ENCODE data around the gene ACBD6.

ACBD6 gene

GRCh38 chr1:180376800-180377199 is 125.6 kb downstream of the ACBD6 start:
- Histone ChIP-seq H3K36me3 (ENCODE audit: insufficient read depth, low read length) (peaks cover 14% of the 10 kb centered on the region; the same call in 1 of the 2 replicates), H3K27me3 (ENCODE audit: insufficient read depth, low read length, poor library complexity, severe bottlenecking) (no peaks in the 10 kb centered on the region), H3F3A (ENCODE audit: low read depth) (no peaks in the 10 kb centered on the region), H3K9me3 (ENCODE audit: insufficient read depth, low read depth, low read length) (peaks cover 29% of the 10 kb centered on the region), H3K79me2 (ENCODE audit: insufficient read depth, low read length) (peaks cover 74% of the 10 kb centered on the region), H3K9ac (ENCODE audit: low read depth, low read length, poor library complexity, severe bottlenecking) (no peak overlapping the region), H3K4me2 (ENCODE audit: low read depth, low read length, poor library complexity, severe bottlenecking) (no peak overlapping the region), H3K4me3 (ENCODE audit: low read length, poor library complexity, severe bottlenecking) (no peak overlapping the region), H3K9me2 (replicated peaks; ENCODE audit: low read depth, low read length) (no peaks in the 10 kb centered on the region), H3K4me1 (ENCODE audit: insufficient read depth, low read length, poor library complexity, severe bottlenecking) (no peaks in the 10 kb centered on the region), H4K20me1 (ENCODE audit: insufficient read depth, low read length, poor library complexity, severe bottlenecking) (no peaks in the 10 kb centered on the region), H2AFZ (ENCODE audit: low read length) (no peak overlapping the region)
- TF ChIP-seq EZH2phosphoT487 (IDR thresholded peaks at IDR 0.05; ENCODE audit: borderline replicate concordance) (no peak), CTCF (conservative IDR thresholded peaks at IDR 0.05; ENCODE audit: low read length) (no peak)

- Histone ChIP-seq H3K9ac (ENCODE audit: low read depth, low read length, poor library complexity, severe bottlenecking) (no peak overlapping the region), H3K4me1 (ENCODE audit: insufficient read depth, low read length, poor library complexity, severe bottlenecking) (no peaks in the 10 kb centered on the region), H3K4me2 (ENCODE audit: low read depth, low read length, poor library complexity, severe bottlenecking) (no peak overlapping the region), H3K79me2 (ENCODE audit: insufficient read depth, low read length) (peaks cover 69% of the 10 kb centered on the region), H3K9me3 (ENCODE audit: insufficient read depth, low read depth, low read length) (peaks cover 26% of the 10 kb centered on the region), H3K27me3 (ENCODE audit: insufficient read depth, low read length, poor library complexity, severe bottlenecking) (no peaks in the 10 kb centered on the region), H2AFZ (ENCODE audit: low read length) (no peak overlapping the region), H3K36me3 (ENCODE audit: insufficient read depth, low read length) (peaks cover 14% of the 10 kb centered on the region; the same call in 1 of the 2 replicates), H3K9me2 (replicated peaks; ENCODE audit: low read depth, low read length) (no peaks in the 10 kb centered on the region), H4K20me1 (ENCODE audit: insufficient read depth, low read length, poor library complexity, severe bottlenecking) (no peaks in the 10 kb centered on the region), H3K4me3 (ENCODE audit: low read length, poor library complexity, severe bottlenecking) (no peak overlapping the region), H3F3A (ENCODE audit: low read depth) (no peaks in the 10 kb centered on the region)
- TF ChIP-seq EZH2phosphoT487 (IDR thresholded peaks at IDR 0.05; ENCODE audit: borderline replicate concordance): no peak
- TF ChIP-seq CTCF (conservative IDR thresholded peaks at IDR 0.05; ENCODE audit: low read length): no peak
Measured at GRCh38 chr1:180376253-180376652, 126.1 kb downstream of the ACBD6 start.

- H2AFZ ChIP-seq (ENCODE audit: low read length): no peak overlapping the region
- H3K4me1 ChIP-seq (ENCODE audit: insufficient read depth, low read length, poor library complexity, severe bottlenecking): peaks cover 7% of the 10 kb centered on the region
- no peaks in the 10 kb centered on the region for H3K9me2 ChIP-seq (replicated peaks; ENCODE audit: low read depth, low read length)
- H3K9me3 ChIP-seq (ENCODE audit: insufficient read depth, low read depth, low read length): peaks cover 6% of the 10 kb centered on the region; the same call in 1 of the 2 replicates
- H3F3A ChIP-seq (ENCODE audit: low read depth): no peaks in the 10 kb centered on the region
- peaks cover 35% of the 10 kb centered on the region for H3K79me2 ChIP-seq (ENCODE audit: insufficient read depth, low read length)
- TF ChIP-seq EZH2phosphoT487 (IDR thresholded peaks at IDR 0.05; ENCODE audit: borderline replicate concordance) (no peak), CTCF (conservative IDR thresholded peaks at IDR 0.05; ENCODE audit: low read length) (no peak)
- no peaks in the 10 kb centered on the region for H3K27me3 ChIP-seq (ENCODE audit: insufficient read depth, low read length, poor library complexity, severe bottlenecking)
- H3K4me3 ChIP-seq (ENCODE audit: low read length, poor library complexity, severe bottlenecking): no peak overlapping the region
- no peaks in the 10 kb centered on the region for H4K20me1 ChIP-seq (ENCODE audit: insufficient read depth, low read length, poor library complexity, severe bottlenecking)
- no peak overlapping the region for H3K4me2 ChIP-seq (ENCODE audit: low read depth, low read length, poor library complexity, severe bottlenecking)
- H3K9ac ChIP-seq (ENCODE audit: low read depth, low read length, poor library complexity, severe bottlenecking): no peak overlapping the region
- H3K36me3 ChIP-seq (ENCODE audit: insufficient read depth, low read length): peaks cover 4% of the 10 kb centered on the region; the same call in 1 of the 2 replicates
Measured at GRCh38 chr1:180372728-180373127, 129.6 kb downstream of the ACBD6 start.
